ELR (cell line): Measurements from ENCODE around the gene UNK.

Source experiments
- DNase-seq: peaks from one replicate; pipeline ENCODE4 v3.0.0-alpha.2; 2015; ENCODE audit warnings: low read depth

Gene UNK

DNA sequence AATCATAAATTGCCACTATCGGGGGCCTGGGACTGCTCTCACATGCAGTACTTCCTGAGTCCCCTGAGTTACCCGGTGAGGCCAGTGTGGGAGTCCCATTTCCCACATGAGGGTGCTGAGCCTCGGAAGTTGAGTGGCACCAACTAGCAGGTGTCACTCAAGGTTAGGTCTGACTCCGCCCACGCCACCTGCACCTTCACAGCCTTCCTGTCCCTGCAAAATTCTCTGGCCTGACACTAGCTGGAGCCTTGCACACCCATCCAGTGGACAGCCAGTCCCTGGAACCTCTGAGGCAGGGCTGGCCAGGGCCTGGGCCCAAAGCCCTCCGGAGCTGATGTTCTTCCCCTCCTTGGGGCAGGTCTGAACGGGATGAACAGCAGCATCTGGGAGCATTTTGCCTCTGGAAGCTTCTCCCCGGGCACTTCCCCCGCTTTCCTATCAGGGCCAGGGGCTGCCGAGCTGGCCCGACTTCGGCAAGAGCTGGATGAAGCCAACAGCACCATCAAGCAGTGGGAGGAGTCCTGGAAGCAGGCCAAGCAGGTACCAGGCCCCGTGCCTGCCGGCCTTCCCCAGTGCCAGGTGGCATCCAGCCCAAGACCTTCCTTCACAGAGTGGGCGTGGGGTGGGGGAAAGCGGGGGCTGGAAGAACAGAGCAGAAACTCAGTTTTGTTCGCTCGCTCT, 37.7 kb downstream of the UNK start:
- DNase-seq = no peak

DNA sequence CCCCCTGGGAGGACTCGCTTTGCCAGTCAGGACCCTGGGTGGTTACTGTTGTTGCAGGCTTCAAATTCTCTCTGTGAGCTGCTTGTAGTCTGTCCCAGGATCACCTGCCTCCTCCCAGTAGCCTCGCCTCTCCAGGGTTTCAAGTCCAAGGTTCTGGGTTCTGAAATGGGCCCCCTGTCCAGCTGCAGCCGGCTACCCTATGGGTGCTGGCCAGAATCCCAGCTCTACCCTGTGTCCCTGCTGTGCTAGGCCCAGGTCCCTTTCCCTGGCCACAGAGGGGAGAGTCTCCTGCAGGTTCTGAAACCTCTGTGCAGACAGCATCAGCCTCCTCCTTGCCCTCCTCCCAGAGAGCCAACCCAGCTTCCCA, 38.2 kb downstream of the UNK start:
- no peak for DNase-seq

DNA sequence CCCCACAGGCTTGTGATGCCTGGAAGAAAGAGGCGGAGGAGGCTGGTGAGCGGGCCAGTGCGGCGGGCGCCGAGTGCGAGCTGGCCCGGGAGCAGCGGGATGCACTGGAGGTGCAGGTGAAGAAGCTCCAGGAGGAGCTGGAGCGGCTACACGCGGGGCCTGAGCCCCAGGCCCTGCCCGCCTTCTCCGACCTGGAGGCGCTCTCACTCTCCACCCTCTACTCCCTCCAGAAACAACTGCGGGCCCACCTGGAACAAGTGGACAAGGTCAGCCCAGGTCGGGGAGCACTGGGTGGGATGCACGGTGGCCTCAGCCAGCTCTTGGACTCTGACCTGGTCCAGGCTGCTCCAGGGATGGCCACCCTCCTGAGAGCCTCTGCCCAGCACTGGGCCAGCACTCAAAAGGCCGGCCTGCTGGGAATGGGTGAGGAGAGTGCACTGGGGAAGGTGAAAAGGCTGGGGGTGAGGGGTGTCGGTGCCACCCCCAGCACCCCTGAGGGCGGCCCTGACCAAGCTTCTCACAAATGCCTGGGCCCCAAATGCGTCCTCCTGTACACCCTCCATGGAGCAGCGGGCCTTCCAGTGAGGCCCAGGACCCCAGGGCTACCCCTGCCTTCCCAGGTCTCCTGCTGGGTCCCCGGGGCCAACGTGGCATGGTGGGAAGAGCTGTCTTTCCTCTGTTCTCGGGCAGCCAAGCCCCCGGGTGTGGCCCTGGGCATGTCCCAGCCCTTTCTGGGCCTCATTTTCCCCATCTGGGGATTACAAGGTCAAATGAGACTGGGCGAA, 38.8 kb downstream of the UNK start:
- DNase-seq = no peak

DNA sequence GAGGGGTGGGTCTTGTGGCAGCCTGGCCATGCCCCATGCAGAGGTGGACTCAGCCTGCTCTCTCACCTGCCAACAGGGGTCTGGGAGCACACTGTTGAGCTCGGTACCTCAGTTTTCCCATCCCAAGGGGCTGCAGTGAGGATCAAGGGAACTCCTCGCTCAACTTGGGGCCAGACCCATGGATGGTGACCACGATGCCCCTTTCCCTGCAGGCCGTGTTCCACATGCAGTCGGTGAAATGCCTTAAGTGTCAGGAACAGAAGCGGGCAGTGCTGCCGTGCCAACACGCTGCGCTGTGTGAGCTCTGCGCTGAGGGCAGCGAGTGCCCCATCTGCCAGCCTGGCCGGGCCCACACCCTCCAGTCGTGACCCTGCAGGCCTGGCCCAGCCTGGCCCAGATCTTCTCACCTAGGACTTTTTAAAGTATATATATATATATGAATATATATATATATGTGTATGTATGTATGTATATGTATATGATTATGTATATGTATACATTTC, 39.5 kb downstream of the UNK start:
- no peak for DNase-seq

DNA sequence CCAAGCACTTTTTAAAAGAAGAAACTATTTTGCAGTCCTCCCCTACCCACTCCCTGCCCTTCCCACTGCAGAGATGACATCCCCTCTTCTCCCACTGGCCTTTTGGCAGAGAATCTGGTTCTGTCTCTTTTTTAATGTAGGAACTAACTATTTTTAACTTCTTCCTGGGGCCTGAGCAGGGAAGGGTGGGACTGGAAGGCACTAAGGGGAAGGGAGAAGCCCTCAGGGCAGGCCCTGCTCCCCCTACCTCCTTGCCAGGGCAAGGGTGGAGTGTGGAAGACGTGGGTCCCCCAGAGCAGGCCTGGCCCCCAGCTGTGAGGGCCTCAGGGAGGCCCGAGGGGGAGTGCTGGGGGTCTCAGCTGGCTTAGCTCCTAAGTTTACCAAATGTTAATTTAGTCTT, 40.1 kb downstream of the UNK start:
- no peak for DNase-seq

DNA sequence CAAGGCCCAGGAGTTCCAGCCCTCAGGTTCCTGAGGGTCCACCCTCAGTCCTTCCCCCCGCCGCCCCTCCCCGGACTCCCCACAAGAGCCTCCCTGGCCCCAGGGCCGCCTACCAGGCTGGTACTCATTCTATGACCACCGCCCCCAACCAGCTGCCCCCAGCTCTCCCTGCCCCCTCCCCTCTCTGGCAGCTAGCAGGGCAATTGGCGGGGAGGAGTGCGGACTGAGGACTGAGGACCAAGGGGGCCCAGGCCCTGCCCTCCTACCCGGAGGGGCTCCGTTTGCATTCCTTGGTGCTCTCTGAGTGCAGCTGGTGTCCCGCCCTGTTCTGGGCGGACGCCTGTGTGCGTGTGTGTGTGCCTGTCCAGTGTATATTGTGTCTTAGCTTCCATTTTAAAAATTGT, 40.5 kb downstream of the UNK start:
- DNase-seq = no peak

DNA sequence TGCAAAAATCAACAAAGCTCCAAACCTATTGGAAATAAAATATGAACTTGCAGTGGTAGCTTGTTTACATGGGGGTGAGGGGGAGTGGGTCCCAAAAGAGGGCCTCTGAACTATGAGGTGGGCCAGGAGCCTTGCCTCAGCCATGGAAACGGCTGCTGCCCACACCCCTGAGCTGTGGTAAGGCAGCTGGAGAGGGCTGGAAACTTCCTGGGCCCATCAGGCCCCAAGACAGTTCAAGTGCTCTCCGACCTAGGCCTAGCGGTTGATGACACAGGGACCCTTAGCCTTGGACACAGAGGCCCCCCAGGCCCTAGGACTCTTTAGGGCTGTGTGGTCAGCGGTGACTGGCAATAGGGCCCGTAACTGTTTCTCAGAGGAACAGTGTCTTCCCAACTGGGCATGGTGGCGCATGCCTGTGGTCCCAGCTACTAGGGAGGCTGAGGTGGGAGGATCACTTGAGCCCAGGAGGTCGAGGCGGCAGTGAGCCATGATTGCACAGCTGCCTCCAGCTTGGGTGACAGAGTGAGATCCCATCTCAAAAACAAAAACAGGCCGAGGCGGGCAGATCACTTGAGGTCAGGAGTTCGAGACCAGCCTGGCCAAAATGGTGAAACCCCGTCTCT, 41.3 kb downstream of the UNK start:
- no peak for DNase-seq

DNA sequence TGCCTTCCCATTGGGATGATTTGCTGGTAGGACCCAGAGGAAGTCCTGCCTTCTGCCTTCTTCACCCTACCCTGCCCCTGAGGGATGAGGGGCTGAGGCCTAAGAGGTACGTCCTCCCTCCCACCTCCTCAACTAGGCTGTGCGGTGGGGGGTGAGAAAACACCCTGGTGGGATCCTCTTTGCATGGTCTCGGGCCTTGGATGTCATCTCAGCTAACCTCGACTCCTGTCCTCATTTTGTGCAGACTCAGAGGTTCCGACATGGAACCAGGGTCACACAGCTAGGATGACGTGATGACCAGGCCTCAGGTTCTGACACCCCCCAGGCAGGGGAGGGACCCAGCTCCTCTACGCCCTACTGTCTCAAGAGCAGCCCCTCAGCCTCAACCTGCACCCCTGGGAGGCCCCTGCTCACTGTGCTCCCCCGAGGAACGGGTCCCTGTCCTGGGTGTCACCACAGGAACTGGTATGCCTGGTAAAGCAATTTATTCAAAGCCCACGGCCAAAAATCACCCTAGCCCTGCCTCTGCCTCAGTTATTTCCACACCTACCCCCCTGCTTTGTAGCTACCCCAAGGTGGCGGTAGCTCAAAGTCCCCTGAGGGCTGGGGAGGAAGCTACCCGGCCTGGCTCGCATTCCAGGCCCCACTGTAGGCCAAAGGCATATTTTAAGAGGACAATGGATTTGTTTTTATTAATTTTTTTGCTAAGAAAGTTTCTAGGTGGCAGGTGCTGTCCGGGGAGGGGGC, 42.1 kb downstream of the UNK start:
- DNase-seq = no peak

DNA sequence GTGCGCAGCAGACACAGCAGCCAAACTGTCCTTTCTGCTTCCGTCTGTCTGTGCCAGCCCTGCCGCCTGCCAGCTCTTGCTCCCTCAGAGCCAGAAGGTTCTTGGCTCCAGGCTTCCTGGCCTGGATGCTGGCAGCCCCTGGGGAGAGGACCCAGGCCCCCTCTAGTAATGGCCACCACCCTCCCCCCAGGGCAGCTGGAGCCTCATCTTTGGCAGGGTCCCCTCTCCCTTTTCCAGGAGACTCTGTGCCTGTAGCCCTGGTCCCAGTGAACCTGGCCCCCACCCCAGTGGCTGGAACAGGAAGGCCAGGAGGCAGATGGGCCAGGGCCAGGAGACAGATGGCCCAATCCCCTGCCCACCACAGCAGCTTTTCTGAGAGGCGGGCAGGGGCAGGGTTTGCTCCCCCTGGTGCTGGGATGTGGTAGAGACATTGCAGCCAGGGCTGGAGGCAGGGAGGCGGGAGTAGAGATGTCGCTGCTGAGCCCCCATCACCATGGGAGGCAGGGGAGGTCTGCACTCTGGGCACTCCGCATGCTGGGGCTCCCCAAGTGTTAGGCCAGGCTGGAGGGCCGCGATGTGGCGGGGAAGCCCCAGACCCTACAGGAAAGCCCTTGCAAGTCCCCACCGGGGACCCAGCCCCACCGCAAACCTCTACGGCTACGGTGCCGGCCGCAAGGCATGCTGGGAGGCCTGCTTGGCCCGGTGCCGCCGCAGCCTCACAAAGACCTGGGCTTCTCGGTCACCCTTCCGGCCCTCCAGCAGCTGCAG, 42.9 kb downstream of the UNK start:
- peak; percentile 63 for DNase-seq

DNA sequence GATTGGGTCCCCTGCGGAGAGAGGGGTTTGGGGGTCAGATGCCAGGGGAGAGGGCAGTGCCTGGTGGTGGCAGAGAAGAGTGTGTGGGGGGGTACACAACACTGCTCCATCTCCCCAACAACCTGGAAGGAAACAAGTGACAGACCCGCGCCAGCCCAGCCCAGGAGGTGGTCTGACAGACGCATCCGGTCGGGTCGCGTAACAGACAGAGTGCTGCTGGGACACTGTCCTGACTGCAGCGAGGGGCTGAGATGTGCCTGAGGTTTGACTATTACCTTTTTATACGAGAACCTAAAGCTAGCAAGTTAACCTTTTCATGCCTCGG, 43.4 kb downstream of the UNK start:
- no peak for DNase-seq

DNA sequence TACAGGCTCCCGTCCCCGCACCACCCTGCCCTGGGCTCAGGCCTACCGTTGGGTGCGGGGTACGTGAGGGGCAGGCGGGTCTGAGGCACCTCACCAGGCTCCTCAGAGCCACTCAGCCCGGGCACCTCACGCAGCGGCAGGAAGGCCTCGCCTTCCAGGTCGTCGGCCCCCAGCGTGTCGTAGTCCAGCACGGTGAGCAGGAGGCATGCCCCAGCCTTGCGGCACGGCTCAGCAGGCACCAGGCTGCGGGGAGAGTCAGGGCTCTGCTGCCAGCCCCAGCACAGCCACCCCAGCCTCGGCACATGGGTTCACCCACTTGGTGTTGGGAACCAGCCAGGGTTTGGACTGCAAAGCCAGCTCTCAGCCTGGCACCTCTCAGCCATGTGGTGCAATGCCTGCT, 44.1 kb downstream of the UNK start:
- DNase-seq = no peak

DNA sequence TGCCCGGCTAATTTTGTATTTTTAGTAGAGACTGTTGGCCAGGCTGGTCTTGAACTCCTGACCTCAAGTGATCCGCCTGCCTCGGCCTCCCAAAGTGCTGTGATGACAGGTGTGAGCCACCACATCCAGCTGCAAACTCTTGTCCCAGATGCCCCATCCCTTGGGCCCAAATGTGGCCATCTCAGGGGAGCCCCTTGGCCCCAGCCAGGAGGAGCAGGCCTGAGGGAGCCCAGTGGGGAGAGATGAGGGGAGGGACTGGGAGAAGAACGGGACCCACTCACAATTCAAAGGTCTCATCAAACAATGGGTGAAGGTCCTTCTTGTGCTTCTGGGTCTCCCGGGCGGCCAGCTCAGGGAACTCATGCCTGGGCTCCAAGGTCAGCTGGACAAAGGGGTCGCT, 45.1 kb downstream of the UNK start:
- DNase-seq = no peak

DNA sequence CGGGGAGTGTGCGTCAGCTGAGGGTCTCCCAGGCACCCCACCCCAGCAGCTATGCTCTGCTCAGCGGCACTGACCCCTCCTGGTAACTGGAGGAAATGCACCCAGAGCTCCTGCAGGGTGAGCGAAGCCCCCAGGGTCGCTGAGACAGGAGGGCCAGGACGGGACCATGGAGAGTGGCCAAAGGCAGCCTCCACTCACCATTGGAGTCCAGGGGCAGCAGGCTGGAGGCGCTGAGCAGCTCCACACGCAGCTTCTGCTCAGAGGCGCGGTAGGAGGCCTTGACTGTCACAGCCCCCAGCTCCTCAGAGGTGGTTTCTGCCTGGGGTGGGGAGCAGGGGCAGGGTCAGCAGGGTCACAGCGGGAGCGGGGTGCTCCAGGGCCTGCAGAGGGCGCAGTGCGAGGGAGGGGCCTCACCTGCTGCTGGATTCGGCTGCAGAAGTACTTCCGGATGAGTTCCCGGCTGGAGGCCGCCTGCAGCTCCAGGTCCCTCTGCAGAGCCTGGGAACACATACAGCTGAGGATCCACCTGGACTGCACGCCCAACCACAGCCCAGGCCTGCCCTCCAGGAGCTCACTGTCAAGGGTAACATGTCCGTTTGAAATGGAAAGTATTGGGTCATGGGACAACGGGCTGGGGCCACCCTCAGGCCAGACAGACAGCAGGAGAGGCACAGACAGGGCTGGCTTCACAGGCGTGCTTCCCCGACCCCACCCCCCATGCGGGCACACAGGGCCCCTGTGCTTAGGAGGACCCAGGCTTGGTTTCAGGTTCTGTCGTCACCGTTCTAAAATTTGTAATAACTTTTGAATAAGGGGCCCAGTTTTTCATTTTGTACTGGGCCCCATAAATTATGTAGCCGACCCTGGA, 45.8 kb downstream of the UNK start:
- DNase-seq = peak; percentile 32

DNA sequence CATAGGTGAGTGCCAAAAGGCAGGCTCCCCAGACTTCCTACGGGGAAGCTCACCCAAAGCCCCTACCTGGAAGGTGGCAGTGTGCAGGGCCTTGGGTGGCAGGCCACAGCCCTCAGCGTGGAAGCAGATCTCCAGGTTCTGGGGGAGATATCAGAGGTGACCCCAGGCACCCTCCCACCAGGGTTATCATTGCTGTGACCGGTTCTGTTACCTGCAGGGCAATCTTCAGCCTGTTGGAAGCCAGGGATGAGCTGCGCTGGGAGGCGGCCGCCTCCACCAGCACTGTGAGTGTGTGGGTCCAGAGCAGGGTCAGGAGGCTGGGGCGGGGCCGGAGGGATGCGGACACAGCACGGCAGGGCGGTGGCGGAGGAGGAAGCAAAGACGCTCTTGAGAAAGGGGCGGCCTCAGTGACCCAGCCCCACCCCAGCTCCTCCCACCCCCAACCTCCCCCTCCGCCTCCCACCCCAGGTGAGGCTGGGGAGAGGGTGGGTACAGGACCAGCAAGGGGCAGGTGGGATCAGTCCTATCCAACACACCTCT, 46.5 kb downstream of the UNK start:
- no peak for DNase-seq

DNA sequence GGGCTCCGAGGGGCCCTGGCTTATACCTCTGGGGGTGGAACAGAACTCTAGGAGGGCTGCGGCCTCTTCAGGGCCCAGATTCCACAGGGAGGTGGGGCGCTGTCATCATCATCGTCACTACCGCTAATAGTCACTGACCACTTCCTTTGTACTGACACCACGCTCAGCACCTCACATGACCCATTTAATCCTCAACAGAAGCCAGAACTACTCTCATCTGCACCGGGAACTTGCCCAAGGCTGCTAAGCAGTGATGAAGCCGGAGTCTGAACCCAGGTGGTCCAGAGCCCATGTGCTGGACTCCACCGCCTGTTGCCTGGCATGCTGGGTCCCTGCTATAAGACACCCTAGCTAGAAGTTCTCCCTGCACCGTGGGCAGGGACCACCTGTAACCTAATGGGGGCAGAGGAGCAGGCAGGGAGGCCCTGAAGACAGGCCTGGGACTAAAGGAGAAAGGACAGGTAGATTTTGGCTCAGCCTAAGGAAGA, 47.6 kb downstream of the UNK start:
- peak; percentile 98 for DNase-seq

DNA sequence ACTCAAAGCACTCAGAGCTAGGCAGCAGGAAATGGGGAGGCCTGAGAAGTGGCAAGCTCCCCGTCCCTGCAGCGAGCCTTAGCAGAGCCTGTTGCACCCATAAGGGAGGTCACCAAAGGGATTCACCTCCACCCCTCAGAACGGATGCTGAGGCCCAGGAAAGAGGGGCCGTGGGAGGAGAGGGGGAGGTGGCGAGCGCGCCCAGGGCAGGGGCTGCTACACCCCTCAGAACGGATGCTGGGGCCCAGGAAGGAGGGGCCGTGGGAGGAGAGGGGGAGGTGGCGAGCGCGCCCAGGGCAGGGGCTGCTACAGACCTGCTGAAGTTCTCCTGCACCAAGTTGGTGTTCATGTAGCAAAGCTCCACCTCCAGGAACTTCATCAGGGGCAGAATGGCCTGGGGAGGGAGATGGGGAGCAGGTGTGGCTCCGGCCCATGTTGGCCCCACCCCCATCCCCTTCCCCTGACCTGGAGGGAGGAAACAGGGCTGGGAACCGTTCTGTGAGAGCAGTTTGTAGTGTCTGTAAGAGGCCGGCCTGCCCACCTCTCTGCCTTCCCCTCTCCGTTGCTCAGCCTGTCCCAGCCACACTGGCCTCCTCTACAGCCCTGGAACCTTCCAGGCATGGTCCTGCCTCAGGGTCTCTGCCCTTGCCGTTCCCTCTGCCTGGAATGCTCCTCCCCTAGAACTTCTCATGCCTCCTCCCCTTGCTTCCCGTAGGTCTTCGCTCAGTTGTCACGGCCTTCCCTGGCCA, 48.2 kb downstream of the UNK start:
- DNase-seq = no peak

DNA sequence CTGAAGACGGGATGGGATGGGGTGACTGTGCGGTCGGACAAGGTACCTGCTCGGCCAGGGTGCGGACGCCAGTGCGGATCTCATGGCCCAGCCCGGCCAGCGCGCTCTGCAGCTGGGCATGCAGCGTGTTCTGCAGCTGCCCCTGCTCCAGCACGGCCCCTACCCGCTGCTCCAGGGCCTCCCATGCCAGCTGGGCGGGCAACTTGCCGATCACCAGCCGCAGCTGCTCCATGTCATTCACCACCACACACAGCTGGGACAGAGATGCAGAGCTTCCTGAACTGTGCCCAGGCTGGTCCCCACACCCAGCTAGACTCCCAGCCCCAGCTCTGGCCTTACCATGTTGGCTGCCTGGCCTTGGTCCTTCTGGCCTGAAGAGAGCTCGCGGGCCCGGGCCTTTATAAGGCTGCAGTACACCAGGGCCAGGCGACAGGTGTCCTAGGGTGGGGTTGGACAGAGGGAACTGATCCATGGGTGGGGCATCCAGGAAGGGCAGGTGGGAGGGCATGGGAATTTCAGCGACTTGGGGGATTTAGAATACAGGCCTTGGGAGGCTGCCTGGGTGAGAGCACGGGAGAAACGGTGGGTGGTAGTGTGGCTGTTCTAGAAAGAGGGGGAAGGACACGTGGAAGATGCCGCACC, 49.8 kb downstream of the UNK start:
- DNase-seq = no peak

DNA sequence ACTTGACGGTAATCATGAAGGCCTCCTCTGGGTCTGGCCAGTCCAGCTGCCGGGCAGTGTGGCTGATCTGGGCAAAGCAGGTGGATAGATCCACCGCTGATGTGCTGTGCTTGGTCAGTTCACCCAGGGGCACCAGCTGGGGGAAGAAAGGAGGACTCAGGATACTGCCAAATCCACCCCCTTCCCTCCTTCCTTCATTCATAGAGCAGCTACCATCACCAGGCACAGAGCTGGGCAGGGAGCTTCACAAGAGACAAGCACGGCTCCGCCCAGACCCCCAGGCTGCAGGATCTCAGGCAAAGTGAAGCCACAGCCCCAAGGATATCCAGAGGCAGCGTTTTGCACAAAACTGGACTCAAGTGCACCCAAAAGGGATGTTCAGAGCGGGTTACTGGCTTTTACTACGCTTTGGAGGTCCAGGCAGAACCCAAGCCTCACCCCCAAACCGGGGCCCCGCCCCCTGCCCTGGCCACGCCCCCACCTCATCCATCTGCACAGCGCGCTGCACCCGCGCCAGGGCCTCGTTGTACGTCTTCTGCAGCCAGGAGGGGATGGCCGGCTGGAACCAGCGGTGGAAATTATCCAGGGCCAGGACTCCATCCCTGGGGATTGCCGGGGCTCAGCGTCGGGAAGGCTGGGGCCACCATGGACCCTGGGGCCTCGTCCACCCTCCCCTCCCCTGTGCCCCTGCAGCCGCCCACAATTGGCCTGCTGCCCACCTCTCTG, 50.5 kb downstream of the UNK start:
- no peak for DNase-seq

DNA sequence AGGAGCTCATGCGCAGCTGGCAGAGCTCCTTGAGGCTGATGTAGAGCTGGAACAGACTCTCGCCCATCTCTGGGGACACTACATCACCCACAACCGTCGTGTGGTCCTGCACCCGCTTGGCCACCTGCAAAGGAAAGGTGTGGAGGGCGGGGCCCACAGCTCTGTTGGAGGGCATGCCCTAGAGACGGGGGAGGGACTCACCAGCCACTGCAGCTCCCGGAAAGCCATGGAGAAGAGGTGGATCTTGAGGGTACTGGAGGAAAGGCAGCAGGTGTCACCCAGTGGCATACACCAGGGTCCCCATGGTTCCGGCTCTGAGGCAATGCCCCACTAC, 51.0 kb downstream of the UNK start:
- DNase-seq = no peak
